Hepatocyte (in vitro differentiated cells): ENCODE measurements around the gene ANKRD13B. TPM values are rescaled to one million over a fixed set of nuclear protein-coding genes. Genes with fewer than 3 reads are reported as not detected.

Experiments used
- DNase-seq: peaks from one replicate; pipeline ENCODE4 v3.0.0-alpha.2; 2016; ENCODE audit warnings: low spot score
- H2AFZ ChIP-seq: fragments of 200-600 bp; sonication (generic); 2 replicates; pipeline ENCODE4 v1.6.0; 2016; ENCODE audit warnings: antibody characterized with exemption, mild to moderate bottlenecking
- H3K27ac ChIP-seq: fragments of 200-600 bp; sonication (generic); 2 replicates; pipeline ENCODE4 v1.5.1; 2016; ENCODE audit warnings: mild to moderate bottlenecking
- H3K27me3 ChIP-seq: fragments of 200-600 bp; sonication (generic); 2 replicates; pipeline ENCODE4 v1.6.1; 2016
- H3K36me3 ChIP-seq: fragments of 200-600 bp; sonication (generic); replicated peaks from 2 replicates; pipeline ENCODE4 v1.5.1; 2016; ENCODE audit warnings: low read depth; ENCODE audit not compliant: insufficient read depth
- H3K4me1 ChIP-seq: fragments of 200-600 bp; sonication (generic); 2 replicates; pipeline ENCODE4 v1.5.1; 2016; ENCODE audit warnings: mild to moderate bottlenecking, moderate library complexity; ENCODE audit not compliant: insufficient read depth
- H3K4me2 ChIP-seq: fragments of 200-600 bp; sonication (generic); 2 replicates; pipeline ENCODE4 v1.6.0; 2016
- H3K4me3 ChIP-seq: fragments of 200-600 bp; sonication (generic); 2 replicates; pipeline ENCODE4 v1.5.1; 2016; ENCODE audit warnings: mild to moderate bottlenecking
- H3K79me2 ChIP-seq: fragments of 200-600 bp; sonication (generic); 2 replicates; pipeline ENCODE4 v1.6.0; 2017; ENCODE audit warnings: mild to moderate bottlenecking
- H3K9me2 ChIP-seq: fragments of 200-600 bp; sonication (generic); replicated peaks from 2 replicates; pipeline ENCODE4 v1.6.0; 2017; ENCODE audit warnings: mild to moderate bottlenecking; ENCODE audit not compliant: insufficient read depth
- H3K9me3 ChIP-seq: fragments of 200-600 bp; sonication (generic); 2 replicates; pipeline ENCODE4 v1.5.1; 2016; ENCODE audit warnings: low read depth, mild to moderate bottlenecking
- H4K20me1 ChIP-seq: fragments of 200-600 bp; sonication (generic); 2 replicates; pipeline ENCODE4 v1.6.0; 2016; ENCODE audit warnings: mild to moderate bottlenecking; ENCODE audit not compliant: insufficient read depth, poor library complexity, severe bottlenecking
- CTCF ChIP-seq: fragments of 200-600 bp; sonication (generic); IDR thresholded peaks from 2 replicates; pipeline ENCODE4 v1.5.1; 2016; ENCODE audit warnings: antibody characterized with exemption, mild to moderate bottlenecking; ENCODE audit not compliant: poor library complexity
- EZH2 ChIP-seq: fragments of 200-600 bp; sonication (generic); IDR thresholded peaks from 2 replicates; pipeline ENCODE4 v1.6.1; 2016; ENCODE audit warnings: antibody characterized with exemption, mild to moderate bottlenecking, borderline replicate concordance
- EZH2phosphoT487 ChIP-seq: fragments of 200-600 bp; sonication (generic); IDR thresholded peaks from one replicate; pipeline ENCODE4 v1.6.1; 2018; ENCODE audit warnings: antibody characterized with exemption, mild to moderate bottlenecking, low read depth, moderate library complexity; ENCODE audit not compliant: unreplicated experiment, severe bottlenecking
- WGBS: methylation state at CpG from one replicate; pipeline ENCODE4 v1.1.6; 2016; ENCODE audit warnings: low lambda C conversion rate; ENCODE audit errors: missing lambda C conversion rate; 5-methylcytosine and 5-hydroxymethylcytosine counted together
- polyA plus RNA-seq: library from polyadenylated mRNA; unstranded; fragments of >200 nt; fragmentation: Nextera tagmentation; extraction: Ambion mirVana; gene quantifications from 2 replicates; pipeline ENCODE4 v1.2.1, GENCODE V29; 2016
- total RNA-seq: library from RNA; depleted of rRNA; stranded (reverse); fragments of >200 nt; gene quantifications from 2 replicates; pipeline ENCODE4 v1.2.3, GENCODE V29; 2014

ANKRD13B gene
- total and polyA plus RNA-seq, 2 experiments from 2014 or later = 5.1 to 7.2 TPM

- no peaks in the 10 kb centered on the region for H3K36me3 ChIP-seq
- peak; percentile 78 for DNase-seq
- peaks cover 54% of the 10 kb centered on the region for H3K27me3 ChIP-seq
- H4K20me1 ChIP-seq = no peaks in the 10 kb centered on the region
- peak within 1 kb of the TSS; percentile 100 for H3K4me2 ChIP-seq
- no peaks in the 10 kb centered on the region for H3K9me2 ChIP-seq
- H3K79me2 ChIP-seq = no peaks in the 10 kb centered on the region
- peak within 1 kb of the TSS; percentile 79 for H3K4me3 ChIP-seq
- peaks cover 14% of the 10 kb centered on the region for H3K4me1 ChIP-seq
- H2AFZ ChIP-seq = peak within 1 kb of the TSS; percentile 68
- 4% methylated on average over 52 of the region's 77 CpGs for WGBS
- no peaks in the 10 kb centered on the region for H3K9me3 ChIP-seq
- TF ChIP-seq EZH2phosphoT487 (no peak), EZH2 (no peak), CTCF (no peak)
- no peak within 1 kb of the TSS for H3K27ac ChIP-seq
Measured at GRCh38 chr17:29622337-29623282, 29.7 kb downstream of the ANKRD13B start, which contains the start of gene CORO6. Gene CORO6, minus strand, starts transcription at chr17:29622912. Its CDS starts 1,491 bp downstream, at chr17:29621421.

- peaks cover 47% of the 10 kb centered on the region for H3K27me3 ChIP-seq
- no peaks in the 10 kb centered on the region for H4K20me1 ChIP-seq
- H3K4me3 ChIP-seq = no peak overlapping the region
- H3K4me1 ChIP-seq = peaks cover 8% of the 10 kb centered on the region
- 39% methylated on average over 4 of the region's 4 CpGs for WGBS
- no peak for DNase-seq
- no peak for TF ChIP-seq CTCF
- TF ChIP-seq EZH2phosphoT487 = no peak
- no peak for TF ChIP-seq EZH2
- no peaks in the 10 kb centered on the region for H3K36me3 ChIP-seq
- H3K79me2 ChIP-seq = no peaks in the 10 kb centered on the region
- H3K4me2 ChIP-seq = peak overlapping the region; percentile 100
- H3K27ac ChIP-seq = no peak overlapping the region
- H3K9me2 ChIP-seq = no peaks in the 10 kb centered on the region
- peak overlapping the region; percentile 68 for H2AFZ ChIP-seq
- H3K9me3 ChIP-seq = no peaks in the 10 kb centered on the region
Measured at GRCh38 chr17:29623283-29623647, 30.3 kb downstream of the ANKRD13B start.

GRCh38 chr17:29624586-29624985, 31.7 kb downstream of the ANKRD13B start:
- H3K4me2 ChIP-seq = no peak overlapping the region
- no peak for DNase-seq
- H3K4me1 ChIP-seq = peaks cover 8% of the 10 kb centered on the region
- no peak overlapping the region for H2AFZ ChIP-seq
- peaks cover 34% of the 10 kb centered on the region for H3K27me3 ChIP-seq
- H3K79me2 ChIP-seq = no peaks in the 10 kb centered on the region
- H3K36me3 ChIP-seq = no peaks in the 10 kb centered on the region
- no peaks in the 10 kb centered on the region for H4K20me1 ChIP-seq
- H3K9me2 ChIP-seq = no peaks in the 10 kb centered on the region
- WGBS = 71% methylated on average over 4 of the region's 4 CpGs
- no peaks in the 10 kb centered on the region for H3K9me3 ChIP-seq
- H3K27ac ChIP-seq = no peak overlapping the region
- H3K4me3 ChIP-seq = no peak overlapping the region
- TF ChIP-seq EZH2phosphoT487 = no peak
- no peak for TF ChIP-seq CTCF
- no peak for TF ChIP-seq EZH2
